ENCODE measurements around the gene YAP1.

GRCh38 chr11:102112509-102112821, 2.2 kb downstream of the YAP1 start:
- TF ChIP-seq POLR2AphosphoS5 (IDR thresholded peaks at IDR 0.05; ENCODE audit: borderline replicate concordance, low read depth, low read length) (no peak), EZH2 (IDR thresholded peaks at IDR 0.05) (no peak), FOXP2 (optimal IDR thresholded peaks at IDR 0.05; ENCODE audit: control extremely low read depth, extremely low read length, insufficient read depth) (no peak)
